Astrocyte (in vitro differentiated cells and primary cell): ENCODE measurements around the gene SLC43A1. TPM values are rescaled to one million over a fixed set of nuclear protein-coding genes. Genes with fewer than 3 reads are reported as not detected.

ENCODE experiments used
- DNase-seq: peaks from one replicate; pipeline ENCODE4 v3.0.0-alpha.2; 2010; ENCODE audit warnings: low read depth
- FAIRE-seq: peaks from 2 replicates; lab custom pipeline; 2011; peaks lifted over from hg19 to GRCh38; lab: Jason Lieb, UNC
- H2AFZ ChIP-seq: 2 replicates; pipeline ENCODE4 v1.6.0; 2012; ENCODE audit warnings: low read depth, low read length, inconsistent platforms
- H3K27ac ChIP-seq: 2 replicates; pipeline ENCODE4 v1.5.1; 2011; ENCODE audit warnings: low read depth, low read length, inconsistent platforms
- H3K27me3 ChIP-seq: 2 replicates; pipeline ENCODE4 v1.6.0; 2011; ENCODE audit warnings: low read length, inconsistent platforms; ENCODE audit not compliant: insufficient read depth
- H3K36me3 ChIP-seq: 2 replicates; pipeline ENCODE4 v1.5.1; 2011; ENCODE audit warnings: low read length, inconsistent platforms; ENCODE audit not compliant: insufficient read depth
- H3K4me1 ChIP-seq: 2 replicates; pipeline ENCODE4 v1.5.1; 2011; ENCODE audit warnings: low read length, inconsistent platforms; ENCODE audit not compliant: insufficient read depth
- H3K4me2 ChIP-seq: 2 replicates; pipeline ENCODE4 v1.6.0; 2012; ENCODE audit warnings: low read length, inconsistent platforms
- H3K4me3 ChIP-seq: 2 replicates; pipeline ENCODE4 v1.5.1; 2011; ENCODE audit warnings: low read depth, mild to moderate bottlenecking, low read length, inconsistent platforms; ENCODE audit not compliant: insufficient read depth
- H3K79me2 ChIP-seq: 2 replicates; pipeline ENCODE4 v1.6.0; 2012; ENCODE audit warnings: mild to moderate bottlenecking, low read length, inconsistent platforms; ENCODE audit not compliant: insufficient read depth
- H3K9ac ChIP-seq: 2 replicates; pipeline ENCODE4 v1.6.0; 2012; ENCODE audit warnings: mild to moderate bottlenecking, low read length, inconsistent platforms
- H3K9me3 ChIP-seq: 2 replicates; pipeline ENCODE4 v1.5.1; 2012; ENCODE audit warnings: low read depth, mild to moderate bottlenecking, low read length, inconsistent platforms; ENCODE audit not compliant: insufficient read depth
- H4K20me1 ChIP-seq: 2 replicates; pipeline ENCODE4 v1.6.0; 2012; ENCODE audit warnings: low read length, inconsistent platforms; ENCODE audit not compliant: insufficient read depth
- H3K27ac Mint-ChIP-seq: one replicate; pipeline ENCODE4 v1.8.0; 2021; ENCODE audit warnings: mild to moderate bottlenecking, mixed read lengths; ENCODE audit not compliant: unreplicated experiment
- H3K27me3 Mint-ChIP-seq: one replicate; pipeline ENCODE4 v1.8.0; 2021; ENCODE audit warnings: low read depth, mixed read lengths; ENCODE audit not compliant: unreplicated experiment
- H3K36me3 Mint-ChIP-seq: one replicate; pipeline ENCODE4 v1.8.0; 2021; ENCODE audit warnings: low read depth, mixed read lengths; ENCODE audit not compliant: unreplicated experiment
- H3K4me1 Mint-ChIP-seq: one replicate; pipeline ENCODE4 v1.8.0; 2021; ENCODE audit warnings: low read depth, mixed read lengths; ENCODE audit not compliant: unreplicated experiment
- H3K4me3 Mint-ChIP-seq: one replicate; pipeline ENCODE4 v1.8.0; 2021; ENCODE audit warnings: mild to moderate bottlenecking, moderate library complexity, mixed read lengths; ENCODE audit not compliant: unreplicated experiment
- H3K9me3 Mint-ChIP-seq: one replicate; pipeline ENCODE4 v1.8.0; 2021; ENCODE audit warnings: mild to moderate bottlenecking, mixed read lengths; ENCODE audit not compliant: unreplicated experiment
- EZH2 ChIP-seq: IDR thresholded peaks from 2 replicates; pipeline ENCODE4 v1.6.1; 2012; ENCODE audit warnings: mild to moderate bottlenecking, low read length, inconsistent platforms; ENCODE audit not compliant: insufficient read depth
- total RNA-seq: library from RNA; stranded (reverse); gene quantifications from 2 replicates; pipeline ENCODE4 v1.2.1, GENCODE V29; 2021
- TF ChIP-seq, protein P1 (sequence below): IDR thresholded peaks from 2 replicates; pipeline ENCODE4 v1.5.1; 2011; ENCODE audit warnings: low read depth, mild to moderate bottlenecking, inconsistent platforms, low read length, moderate library complexity; ENCODE audit not compliant: insufficient read depth

Gene SLC43A1
- total RNA-seq, 1 donor from 2014 or later = 3.5 TPM

DNA sequence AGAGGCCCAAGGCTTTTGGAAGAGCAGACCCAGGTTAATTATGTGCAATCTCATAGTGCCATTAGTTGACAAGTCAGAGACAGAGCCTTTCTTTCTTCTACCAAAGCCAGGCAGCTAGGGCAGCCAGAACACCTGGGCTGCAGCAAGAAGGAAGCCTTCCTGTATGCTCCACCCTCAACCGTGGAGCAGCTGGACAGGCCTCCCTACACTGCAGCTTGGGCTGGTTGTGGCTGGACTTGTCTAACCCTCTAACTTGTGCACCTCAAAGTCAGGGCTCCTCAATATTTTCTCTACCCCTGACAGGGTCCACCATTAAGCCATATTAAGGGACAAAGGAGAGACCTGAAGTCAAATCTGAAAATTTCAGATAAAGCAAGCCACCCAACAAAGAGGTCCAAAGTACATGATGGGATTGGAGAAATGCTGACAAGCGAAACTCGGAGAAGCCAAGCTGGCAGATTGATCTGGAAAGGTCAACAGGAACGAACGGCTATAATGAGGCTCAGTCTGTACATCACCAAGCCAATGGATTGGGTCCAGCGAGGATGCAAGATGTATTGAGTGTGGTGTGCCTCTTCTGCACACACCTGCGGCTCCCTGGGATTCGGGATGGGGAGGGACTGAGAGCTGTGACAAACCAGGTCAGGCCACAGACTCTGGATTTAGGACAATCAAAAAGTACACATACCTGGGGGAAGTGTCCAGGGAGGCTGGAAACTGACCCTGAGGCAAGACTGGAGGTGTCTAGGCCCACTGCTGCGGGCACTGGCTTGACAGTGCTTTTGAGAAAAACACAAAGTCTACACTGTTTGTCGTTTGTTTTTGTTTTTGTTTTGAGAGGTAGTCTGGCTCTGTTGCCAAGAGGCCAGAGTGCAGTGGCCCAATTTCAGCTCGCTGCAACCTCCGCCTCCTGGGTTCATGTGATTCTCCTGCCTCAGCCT, 76.9 kb downstream of the SLC43A1 start:
- TF ChIP-seq, protein P1, sequence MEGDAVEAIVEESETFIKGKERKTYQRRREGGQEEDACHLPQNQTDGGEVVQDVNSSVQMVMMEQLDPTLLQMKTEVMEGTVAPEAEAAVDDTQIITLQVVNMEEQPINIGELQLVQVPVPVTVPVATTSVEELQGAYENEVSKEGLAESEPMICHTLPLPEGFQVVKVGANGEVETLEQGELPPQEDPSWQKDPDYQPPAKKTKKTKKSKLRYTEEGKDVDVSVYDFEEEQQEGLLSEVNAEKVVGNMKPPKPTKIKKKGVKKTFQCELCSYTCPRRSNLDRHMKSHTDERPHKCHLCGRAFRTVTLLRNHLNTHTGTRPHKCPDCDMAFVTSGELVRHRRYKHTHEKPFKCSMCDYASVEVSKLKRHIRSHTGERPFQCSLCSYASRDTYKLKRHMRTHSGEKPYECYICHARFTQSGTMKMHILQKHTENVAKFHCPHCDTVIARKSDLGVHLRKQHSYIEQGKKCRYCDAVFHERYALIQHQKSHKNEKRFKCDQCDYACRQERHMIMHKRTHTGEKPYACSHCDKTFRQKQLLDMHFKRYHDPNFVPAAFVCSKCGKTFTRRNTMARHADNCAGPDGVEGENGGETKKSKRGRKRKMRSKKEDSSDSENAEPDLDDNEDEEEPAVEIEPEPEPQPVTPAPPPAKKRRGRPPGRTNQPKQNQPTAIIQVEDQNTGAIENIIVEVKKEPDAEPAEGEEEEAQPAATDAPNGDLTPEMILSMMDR = no peak
- TF ChIP-seq EZH2 = no peak
- Histone ChIP-seq H3K4me3 (no peak overlapping the region), H3K9ac (no peak overlapping the region), H3K79me2 (no peaks in the 10 kb centered on the region), H2AFZ (no peak overlapping the region), H4K20me1 (no peaks in the 10 kb centered on the region), H3K4me1 (no peaks in the 10 kb centered on the region), H3K9me3 (no peaks in the 10 kb centered on the region), H3K27me3 (peaks cover 4% of the 10 kb centered on the region), H3K36me3 (no peaks in the 10 kb centered on the region), H3K4me2 (no peak overlapping the region), H3K27ac (no peak overlapping the region)
- DNase-seq (no peak), FAIRE-seq (no peak)
- H3K4me1 Mint-ChIP-seq = peaks cover 3% of the 10 kb centered on the region
- peaks cover 10% of the 10 kb centered on the region for H3K27me3 Mint-ChIP-seq
- peaks cover 3% of the 10 kb centered on the region for H3K36me3 Mint-ChIP-seq
- no peak overlapping the region for H3K4me3 Mint-ChIP-seq
- no peak overlapping the region for H3K27ac Mint-ChIP-seq
- no peaks in the 10 kb centered on the region for H3K9me3 Mint-ChIP-seq

DNA sequence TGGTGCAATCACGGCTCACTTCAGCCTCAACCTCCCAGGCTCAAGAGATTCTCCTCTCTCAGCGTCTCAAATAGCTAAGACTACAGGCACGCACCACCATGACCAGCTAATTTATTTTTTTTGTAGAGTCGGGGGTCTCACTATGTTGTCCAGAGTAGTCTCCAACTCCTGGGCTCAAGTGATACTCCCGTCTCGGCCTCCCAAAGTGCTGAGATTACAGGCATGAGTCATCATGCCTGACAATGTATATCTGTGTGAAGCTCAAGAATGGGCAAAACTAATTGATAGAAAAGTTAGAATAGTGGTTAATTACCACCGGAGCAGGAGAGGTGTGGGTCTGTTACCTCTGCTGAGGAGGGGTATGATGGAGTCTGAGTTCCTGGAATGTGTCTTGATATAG, 79.5 kb downstream of the SLC43A1 start:
- Mint-ChIP-seq H3K4me1 (peaks cover 13% of the 10 kb centered on the region), H3K36me3 (peaks cover 3% of the 10 kb centered on the region), H3K27ac (no peak overlapping the region), H3K4me3 (no peak overlapping the region), H3K9me3 (no peaks in the 10 kb centered on the region), H3K27me3 (peaks cover 10% of the 10 kb centered on the region)
- H3K4me2 ChIP-seq = no peak overlapping the region
- H2AFZ ChIP-seq = no peak overlapping the region
- no peaks in the 10 kb centered on the region for H3K36me3 ChIP-seq
- no peaks in the 10 kb centered on the region for H3K79me2 ChIP-seq
- no peak overlapping the region for H3K9ac ChIP-seq
- no peak for FAIRE-seq
- H3K27ac ChIP-seq = no peak overlapping the region
- no peak overlapping the region for H3K4me3 ChIP-seq
- peaks cover 4% of the 10 kb centered on the region for H3K27me3 ChIP-seq
- no peak for DNase-seq
- no peaks in the 10 kb centered on the region for H4K20me1 ChIP-seq
- H3K4me1 ChIP-seq = peaks cover 12% of the 10 kb centered on the region
- TF ChIP-seq EZH2 = no peak
- TF ChIP-seq, protein P1 = no peak
- no peaks in the 10 kb centered on the region for H3K9me3 ChIP-seq
